ENCODE results near the gene VPS26C.

DNA sequence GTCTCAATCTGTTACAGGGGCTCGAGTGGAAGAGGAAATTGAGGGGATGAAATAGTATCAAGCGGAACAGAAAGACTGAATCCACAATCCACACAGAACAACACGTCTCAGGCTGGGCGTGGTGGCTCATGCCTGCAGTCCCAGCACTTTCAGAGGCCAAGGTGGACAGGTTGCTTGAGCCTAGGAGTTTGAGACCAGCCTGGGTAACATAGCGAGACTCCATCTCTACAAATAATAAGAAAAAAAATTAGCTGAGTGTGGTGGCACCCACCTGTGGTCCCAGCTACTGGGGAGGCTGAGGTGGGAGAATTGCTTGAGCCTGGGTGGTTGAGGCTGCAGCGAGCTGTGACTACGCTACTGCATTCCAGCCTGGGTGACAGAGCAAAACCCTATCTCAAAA, 25.7 kb downstream of the VPS26C start:
- TF ChIP-seq, protein P1, sequence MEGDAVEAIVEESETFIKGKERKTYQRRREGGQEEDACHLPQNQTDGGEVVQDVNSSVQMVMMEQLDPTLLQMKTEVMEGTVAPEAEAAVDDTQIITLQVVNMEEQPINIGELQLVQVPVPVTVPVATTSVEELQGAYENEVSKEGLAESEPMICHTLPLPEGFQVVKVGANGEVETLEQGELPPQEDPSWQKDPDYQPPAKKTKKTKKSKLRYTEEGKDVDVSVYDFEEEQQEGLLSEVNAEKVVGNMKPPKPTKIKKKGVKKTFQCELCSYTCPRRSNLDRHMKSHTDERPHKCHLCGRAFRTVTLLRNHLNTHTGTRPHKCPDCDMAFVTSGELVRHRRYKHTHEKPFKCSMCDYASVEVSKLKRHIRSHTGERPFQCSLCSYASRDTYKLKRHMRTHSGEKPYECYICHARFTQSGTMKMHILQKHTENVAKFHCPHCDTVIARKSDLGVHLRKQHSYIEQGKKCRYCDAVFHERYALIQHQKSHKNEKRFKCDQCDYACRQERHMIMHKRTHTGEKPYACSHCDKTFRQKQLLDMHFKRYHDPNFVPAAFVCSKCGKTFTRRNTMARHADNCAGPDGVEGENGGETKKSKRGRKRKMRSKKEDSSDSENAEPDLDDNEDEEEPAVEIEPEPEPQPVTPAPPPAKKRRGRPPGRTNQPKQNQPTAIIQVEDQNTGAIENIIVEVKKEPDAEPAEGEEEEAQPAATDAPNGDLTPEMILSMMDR (IDR thresholded peaks at IDR 0.05): no peak
- TF ChIP-seq, protein P2, sequence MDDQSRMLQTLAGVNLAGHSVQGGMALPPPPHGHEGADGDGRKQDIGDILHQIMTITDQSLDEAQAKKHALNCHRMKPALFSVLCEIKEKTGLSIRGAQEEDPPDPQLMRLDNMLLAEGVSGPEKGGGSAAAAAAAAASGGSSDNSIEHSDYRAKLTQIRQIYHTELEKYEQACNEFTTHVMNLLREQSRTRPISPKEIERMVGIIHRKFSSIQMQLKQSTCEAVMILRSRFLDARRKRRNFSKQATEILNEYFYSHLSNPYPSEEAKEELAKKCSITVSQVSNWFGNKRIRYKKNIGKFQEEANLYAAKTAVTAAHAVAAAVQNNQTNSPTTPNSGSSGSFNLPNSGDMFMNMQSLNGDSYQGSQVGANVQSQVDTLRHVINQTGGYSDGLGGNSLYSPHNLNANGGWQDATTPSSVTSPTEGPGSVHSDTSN (IDR thresholded peaks at IDR 0.05): no peak
- TF ChIP-seq RFX5 (IDR thresholded peaks at IDR 0.05; ENCODE audit: low read length): no peak
- no peak for TF ChIP-seq EZH2phosphoT487 (IDR thresholded peaks at IDR 0.05; ENCODE audit: borderline replicate concordance, low read depth)
- TF ChIP-seq, protein P3, sequence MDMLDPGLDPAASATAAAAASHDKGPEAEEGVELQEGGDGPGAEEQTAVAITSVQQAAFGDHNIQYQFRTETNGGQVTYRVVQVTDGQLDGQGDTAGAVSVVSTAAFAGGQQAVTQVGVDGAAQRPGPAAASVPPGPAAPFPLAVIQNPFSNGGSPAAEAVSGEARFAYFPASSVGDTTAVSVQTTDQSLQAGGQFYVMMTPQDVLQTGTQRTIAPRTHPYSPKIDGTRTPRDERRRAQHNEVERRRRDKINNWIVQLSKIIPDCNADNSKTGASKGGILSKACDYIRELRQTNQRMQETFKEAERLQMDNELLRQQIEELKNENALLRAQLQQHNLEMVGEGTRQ (IDR thresholded peaks at IDR 0.05; ENCODE audit: borderline replicate concordance, low read depth, low read length): no peak
- TF ChIP-seq, protein P4, sequence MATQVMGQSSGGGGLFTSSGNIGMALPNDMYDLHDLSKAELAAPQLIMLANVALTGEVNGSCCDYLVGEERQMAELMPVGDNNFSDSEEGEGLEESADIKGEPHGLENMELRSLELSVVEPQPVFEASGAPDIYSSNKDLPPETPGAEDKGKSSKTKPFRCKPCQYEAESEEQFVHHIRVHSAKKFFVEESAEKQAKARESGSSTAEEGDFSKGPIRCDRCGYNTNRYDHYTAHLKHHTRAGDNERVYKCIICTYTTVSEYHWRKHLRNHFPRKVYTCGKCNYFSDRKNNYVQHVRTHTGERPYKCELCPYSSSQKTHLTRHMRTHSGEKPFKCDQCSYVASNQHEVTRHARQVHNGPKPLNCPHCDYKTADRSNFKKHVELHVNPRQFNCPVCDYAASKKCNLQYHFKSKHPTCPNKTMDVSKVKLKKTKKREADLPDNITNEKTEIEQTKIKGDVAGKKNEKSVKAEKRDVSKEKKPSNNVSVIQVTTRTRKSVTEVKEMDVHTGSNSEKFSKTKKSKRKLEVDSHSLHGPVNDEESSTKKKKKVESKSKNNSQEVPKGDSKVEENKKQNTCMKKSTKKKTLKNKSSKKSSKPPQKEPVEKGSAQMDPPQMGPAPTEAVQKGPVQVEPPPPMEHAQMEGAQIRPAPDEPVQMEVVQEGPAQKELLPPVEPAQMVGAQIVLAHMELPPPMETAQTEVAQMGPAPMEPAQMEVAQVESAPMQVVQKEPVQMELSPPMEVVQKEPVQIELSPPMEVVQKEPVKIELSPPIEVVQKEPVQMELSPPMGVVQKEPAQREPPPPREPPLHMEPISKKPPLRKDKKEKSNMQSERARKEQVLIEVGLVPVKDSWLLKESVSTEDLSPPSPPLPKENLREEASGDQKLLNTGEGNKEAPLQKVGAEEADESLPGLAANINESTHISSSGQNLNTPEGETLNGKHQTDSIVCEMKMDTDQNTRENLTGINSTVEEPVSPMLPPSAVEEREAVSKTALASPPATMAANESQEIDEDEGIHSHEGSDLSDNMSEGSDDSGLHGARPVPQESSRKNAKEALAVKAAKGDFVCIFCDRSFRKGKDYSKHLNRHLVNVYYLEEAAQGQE (IDR thresholded peaks at IDR 0.05; ENCODE audit: low read depth, low read length): no peak
- TF ChIP-seq RAD21 (IDR thresholded peaks at IDR 0.05; ENCODE audit: low read length): no peak
- TF ChIP-seq SMC3 (IDR thresholded peaks at IDR 0.05; ENCODE audit: low read depth, low read length): no peak
- no peak for TF ChIP-seq MXI1 (IDR thresholded peaks at IDR 0.05; ENCODE audit: low read depth, low read length)
- TF ChIP-seq, protein P5, sequence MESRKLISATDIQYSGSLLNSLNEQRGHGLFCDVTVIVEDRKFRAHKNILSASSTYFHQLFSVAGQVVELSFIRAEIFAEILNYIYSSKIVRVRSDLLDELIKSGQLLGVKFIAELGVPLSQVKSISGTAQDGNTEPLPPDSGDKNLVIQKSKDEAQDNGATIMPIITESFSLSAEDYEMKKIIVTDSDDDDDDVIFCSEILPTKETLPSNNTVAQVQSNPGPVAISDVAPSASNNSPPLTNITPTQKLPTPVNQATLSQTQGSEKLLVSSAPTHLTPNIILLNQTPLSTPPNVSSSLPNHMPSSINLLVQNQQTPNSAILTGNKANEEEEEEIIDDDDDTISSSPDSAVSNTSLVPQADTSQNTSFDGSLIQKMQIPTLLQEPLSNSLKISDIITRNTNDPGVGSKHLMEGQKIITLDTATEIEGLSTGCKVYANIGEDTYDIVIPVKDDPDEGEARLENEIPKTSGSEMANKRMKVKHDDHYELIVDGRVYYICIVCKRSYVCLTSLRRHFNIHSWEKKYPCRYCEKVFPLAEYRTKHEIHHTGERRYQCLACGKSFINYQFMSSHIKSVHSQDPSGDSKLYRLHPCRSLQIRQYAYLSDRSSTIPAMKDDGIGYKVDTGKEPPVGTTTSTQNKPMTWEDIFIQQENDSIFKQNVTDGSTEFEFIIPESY (IDR thresholded peaks at IDR 0.05; ENCODE audit: borderline replicate concordance, low read depth): no peak

All from SK-N-SH (cell line).